ENCODE measurements around the gene DCTN2. TPM values are rescaled to one million over a fixed set of nuclear protein-coding genes. Genes with fewer than 3 reads are reported as not detected.
"Not testable (repeated sequence)": the region's sequence is repeated elsewhere in the genome, so short reads cannot be mapped to it uniquely, and the experiment has no call there.

The DCTN2 gene
- polyA plus RNA-seq, 1 donor (not counting 4 experiments of a cell fraction or from before 2014, with no cell fraction given) = 132 TPM

DNA sequence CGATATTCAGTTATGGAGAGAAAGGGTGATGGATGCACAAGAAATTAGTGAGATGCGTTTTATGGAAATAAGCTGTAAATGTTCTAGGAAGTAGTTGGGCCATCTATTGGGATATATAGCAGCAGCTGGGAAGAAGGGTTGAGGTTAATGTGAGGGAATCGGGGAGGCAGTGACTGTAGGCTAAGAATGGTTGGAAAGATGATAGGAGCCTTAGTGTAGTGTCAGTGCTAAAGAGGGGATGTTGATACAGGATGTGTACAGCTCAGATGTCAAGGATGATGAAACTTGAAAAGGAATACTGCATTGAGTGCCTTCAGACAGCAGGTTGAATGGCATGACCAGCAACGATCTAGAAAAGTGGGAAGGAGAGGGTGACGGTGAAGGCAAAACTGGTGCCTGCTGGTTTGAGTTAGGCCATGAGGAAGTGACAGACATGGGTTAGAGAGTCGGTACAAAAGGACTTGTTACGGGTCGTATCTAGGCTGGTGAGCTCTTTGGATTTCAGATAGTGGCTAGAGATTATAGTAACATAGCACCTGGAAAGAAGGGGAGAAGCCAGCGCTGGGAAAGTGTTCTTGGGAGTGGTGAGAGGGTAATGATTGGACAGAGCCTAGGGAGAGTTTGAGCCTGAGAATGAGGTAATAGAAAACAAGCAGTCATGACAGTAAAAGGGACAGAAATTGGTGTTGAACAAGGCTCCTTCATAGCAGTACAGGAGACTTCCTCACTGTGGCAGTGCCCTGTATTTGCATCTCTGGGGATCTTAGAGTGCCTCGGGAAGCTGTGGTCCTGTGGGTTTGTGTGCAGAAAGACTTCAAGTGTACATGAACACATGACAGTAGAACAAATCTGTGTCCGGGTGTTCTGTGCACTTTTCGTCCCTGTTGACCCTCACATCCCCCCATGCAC lies 49.5 kb downstream of the DCTN2 start:
- H3K27me3 ChIP-seq (ENCODE audit: control insufficient read depth, extremely low read depth, insufficient read depth, low read length) = no peaks in the 10 kb centered on the region
- H3K27ac ChIP-seq (ENCODE audit: control insufficient read depth, insufficient read depth, low read length) = no peak overlapping the region
- no peaks in the 10 kb centered on the region for H3K9me1 ChIP-seq (ENCODE audit: control insufficient read depth, extremely low read depth, insufficient read depth, low read length)
- no peak overlapping the region for H3K4me3 ChIP-seq (ENCODE audit: control insufficient read depth in 2 of 3, extremely low read depth in 1 of 3, insufficient read depth in 2 of 3, low read depth in 1 of 3, low read length in 3 of 3)
- no peak for DNase-seq (ENCODE audit: low read depth, low spot score)
- no peaks in the 10 kb centered on the region for H3K9me3 ChIP-seq (ENCODE audit: control insufficient read depth, low read depth, low read length)
- no peak overlapping the region for H2AFZ ChIP-seq (ENCODE audit: control insufficient read depth, low read length)
- TF ChIP-seq EZH2 (IDR thresholded peaks at IDR 0.05; ENCODE audit: low read length) = no peak
- TF ChIP-seq, protein P1, sequence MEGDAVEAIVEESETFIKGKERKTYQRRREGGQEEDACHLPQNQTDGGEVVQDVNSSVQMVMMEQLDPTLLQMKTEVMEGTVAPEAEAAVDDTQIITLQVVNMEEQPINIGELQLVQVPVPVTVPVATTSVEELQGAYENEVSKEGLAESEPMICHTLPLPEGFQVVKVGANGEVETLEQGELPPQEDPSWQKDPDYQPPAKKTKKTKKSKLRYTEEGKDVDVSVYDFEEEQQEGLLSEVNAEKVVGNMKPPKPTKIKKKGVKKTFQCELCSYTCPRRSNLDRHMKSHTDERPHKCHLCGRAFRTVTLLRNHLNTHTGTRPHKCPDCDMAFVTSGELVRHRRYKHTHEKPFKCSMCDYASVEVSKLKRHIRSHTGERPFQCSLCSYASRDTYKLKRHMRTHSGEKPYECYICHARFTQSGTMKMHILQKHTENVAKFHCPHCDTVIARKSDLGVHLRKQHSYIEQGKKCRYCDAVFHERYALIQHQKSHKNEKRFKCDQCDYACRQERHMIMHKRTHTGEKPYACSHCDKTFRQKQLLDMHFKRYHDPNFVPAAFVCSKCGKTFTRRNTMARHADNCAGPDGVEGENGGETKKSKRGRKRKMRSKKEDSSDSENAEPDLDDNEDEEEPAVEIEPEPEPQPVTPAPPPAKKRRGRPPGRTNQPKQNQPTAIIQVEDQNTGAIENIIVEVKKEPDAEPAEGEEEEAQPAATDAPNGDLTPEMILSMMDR (optimal IDR thresholded peaks at IDR 0.05 in 1 of 3, IDR thresholded peaks at IDR 0.05 in 1 of 3, conservative IDR thresholded peaks at IDR 0.05 in 1 of 3; ENCODE audit: extremely low read depth in 1 of 3, insufficient read depth in 2 of 3, low read length in 3 of 3) = no peak
- no peaks in the 10 kb centered on the region for H3K4me1 ChIP-seq (ENCODE audit: control insufficient read depth, extremely low read depth, insufficient read depth, low read length)
- no peak overlapping the region for H3K4me2 ChIP-seq (ENCODE audit: control insufficient read depth, extremely low read depth, insufficient read depth, low read depth, low read length)
- H3K36me3 ChIP-seq (ENCODE audit: control insufficient read depth in 2 of 2, extremely low read depth in 1 of 2, insufficient read depth in 2 of 2, low read length in 2 of 2) = peaks cover 26 to 47% of the 10 kb centered on the region in 2 experiments
- no peak for FAIRE-seq
- H4K20me1 ChIP-seq (ENCODE audit: control insufficient read depth, extremely low read depth, insufficient read depth, low read length) = no peaks in the 10 kb centered on the region
- H3K79me2 ChIP-seq (ENCODE audit: control insufficient read depth, insufficient read depth, low read length) = peaks cover 2% of the 10 kb centered on the region
- no peak overlapping the region for H3K9ac ChIP-seq (ENCODE audit: control insufficient read depth, extremely low read depth, insufficient read depth, low read length)
- dilution Hi-C loops (cut with MboI; ENCODE audit: extremely low pct_ligation_motif_present, low sequenced_read_pairs) = no loop called here

DNA sequence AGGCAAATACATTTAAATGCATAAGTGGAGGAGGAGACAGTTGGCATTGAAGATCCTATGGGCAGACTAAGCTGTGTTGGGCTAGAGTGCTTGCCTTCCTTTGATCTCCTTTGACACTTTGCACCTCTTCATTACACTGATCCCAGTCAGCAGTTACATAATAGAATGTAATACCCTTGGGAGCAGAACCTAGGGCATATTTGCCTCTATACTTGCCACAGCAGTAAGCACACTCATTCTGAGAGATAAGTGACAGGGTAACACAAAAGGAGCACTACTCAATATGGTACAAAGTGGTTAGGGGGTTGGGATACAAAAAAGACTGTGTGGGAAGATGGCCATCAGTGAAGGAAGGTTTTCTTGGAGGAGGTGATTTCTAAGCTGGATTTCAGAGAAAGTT lies 50.2 kb downstream of the DCTN2 start:
- H3K27me3 ChIP-seq (ENCODE audit: control insufficient read depth, extremely low read depth, insufficient read depth, low read length) = no peaks in the 10 kb centered on the region
- dilution Hi-C loops (cut with MboI; ENCODE audit: extremely low pct_ligation_motif_present, low sequenced_read_pairs) = no loop called here

DNA sequence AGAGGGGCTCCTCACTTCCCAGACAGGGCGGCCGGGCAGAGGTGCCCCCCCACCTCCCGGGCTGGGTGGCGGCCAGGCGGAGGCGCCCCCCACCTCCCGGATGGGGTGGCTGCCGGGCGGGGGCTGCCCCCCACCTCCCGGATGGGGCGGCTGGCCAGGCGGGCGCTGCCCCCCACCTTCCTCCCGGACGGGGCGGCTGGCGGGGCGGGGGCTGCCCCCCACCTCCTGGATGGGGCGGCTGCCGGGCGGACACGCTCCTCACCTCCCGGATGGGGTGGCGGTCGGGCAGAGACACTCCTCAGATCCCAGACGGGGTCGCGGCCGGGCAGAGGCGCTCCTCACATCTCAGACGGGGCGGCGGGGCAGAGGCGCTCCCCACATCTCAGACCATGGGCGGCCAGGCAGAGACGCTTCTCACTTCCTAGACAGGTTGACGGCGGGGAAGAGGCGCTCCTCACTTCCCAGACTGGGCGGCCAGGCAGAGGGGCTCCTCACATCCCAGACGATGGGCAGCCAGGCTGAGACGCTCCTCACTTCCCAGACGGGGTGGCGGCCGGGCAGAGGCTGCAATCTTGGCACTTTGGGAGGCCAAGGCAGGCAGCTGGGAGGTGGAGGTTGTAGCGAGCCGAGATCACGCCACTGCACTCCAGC lies 51.8 kb downstream of the DCTN2 start:
- peaks cover 27 to 42% of the 10 kb centered on the region in 2 experiments for H3K36me3 ChIP-seq (ENCODE audit: control insufficient read depth in 2 of 2, extremely low read depth in 1 of 2, insufficient read depth in 2 of 2, low read length in 2 of 2)
- H2AFZ ChIP-seq (ENCODE audit: control insufficient read depth, low read length); H3K9me3 ChIP-seq (ENCODE audit: control insufficient read depth, low read depth, low read length); H3K27me3 ChIP-seq (ENCODE audit: control insufficient read depth, extremely low read depth, insufficient read depth, low read length); H4K20me1 ChIP-seq (ENCODE audit: control insufficient read depth, extremely low read depth, insufficient read depth, low read length); H3K9me1 ChIP-seq (ENCODE audit: control insufficient read depth, extremely low read depth, insufficient read depth, low read length); H3K4me1 ChIP-seq (ENCODE audit: control insufficient read depth, extremely low read depth, insufficient read depth, low read length); H3K4me2 ChIP-seq (ENCODE audit: control insufficient read depth, extremely low read depth, insufficient read depth, low read depth, low read length); DNase-seq (ENCODE audit: low read depth, low spot score); dilution Hi-C loops (cut with MboI; ENCODE audit: extremely low pct_ligation_motif_present, low sequenced_read_pairs); FAIRE-seq; H3K79me2 ChIP-seq (ENCODE audit: control insufficient read depth, insufficient read depth, low read length); H3K27ac ChIP-seq (ENCODE audit: control insufficient read depth, insufficient read depth, low read length); H3K4me3 ChIP-seq (ENCODE audit: control insufficient read depth in 2 of 3, extremely low read depth in 1 of 3, insufficient read depth in 2 of 3, low read depth in 1 of 3, low read length in 3 of 3); H3K9ac ChIP-seq (ENCODE audit: control insufficient read depth, extremely low read depth, insufficient read depth, low read length): not testable (repeated sequence)

More for the DNA sequence above, 50.2 kb downstream of the DCTN2 start:
- H3K4me3 ChIP-seq (ENCODE audit: control insufficient read depth in 2 of 3, extremely low read depth in 1 of 3, insufficient read depth in 2 of 3, low read depth in 1 of 3, low read length in 3 of 3) = no peak overlapping the region
- FAIRE-seq (no peak), DNase-seq (ENCODE audit: low read depth, low spot score) (no peak)
- no peaks in the 10 kb centered on the region for H4K20me1 ChIP-seq (ENCODE audit: control insufficient read depth, extremely low read depth, insufficient read depth, low read length)
- no peak overlapping the region for H2AFZ ChIP-seq (ENCODE audit: control insufficient read depth, low read length)
- H3K36me3 ChIP-seq (ENCODE audit: control insufficient read depth in 2 of 2, extremely low read depth in 1 of 2, insufficient read depth in 2 of 2, low read length in 2 of 2) = peaks cover 26 to 43% of the 10 kb centered on the region in 2 experiments
- no peaks in the 10 kb centered on the region for H3K9me1 ChIP-seq (ENCODE audit: control insufficient read depth, extremely low read depth, insufficient read depth, low read length)
- no peaks in the 10 kb centered on the region for H3K4me1 ChIP-seq (ENCODE audit: control insufficient read depth, extremely low read depth, insufficient read depth, low read length)
- no peak overlapping the region for H3K4me2 ChIP-seq (ENCODE audit: control insufficient read depth, extremely low read depth, insufficient read depth, low read depth, low read length)
- TF ChIP-seq EZH2 (IDR thresholded peaks at IDR 0.05; ENCODE audit: low read length) = no peak
- TF ChIP-seq, protein P1 (optimal IDR thresholded peaks at IDR 0.05 in 1 of 3, IDR thresholded peaks at IDR 0.05 in 1 of 3, conservative IDR thresholded peaks at IDR 0.05 in 1 of 3; ENCODE audit: extremely low read depth in 1 of 3, insufficient read depth in 2 of 3, low read length in 3 of 3) = no peak
- no peaks in the 10 kb centered on the region for H3K9me3 ChIP-seq (ENCODE audit: control insufficient read depth, low read depth, low read length)
- no peak overlapping the region for H3K27ac ChIP-seq (ENCODE audit: control insufficient read depth, insufficient read depth, low read length)
- H3K79me2 ChIP-seq (ENCODE audit: control insufficient read depth, insufficient read depth, low read length) = peaks cover 2% of the 10 kb centered on the region
- H3K9ac ChIP-seq (ENCODE audit: control insufficient read depth, extremely low read depth, insufficient read depth, low read length) = no peak overlapping the region
